ENCODE data around the gene CBX6.

GRCh38 chr22:38874529-38875222, 2.7 kb upstream of the CBX6 start:
- TF ChIP-seq CTCF (conservative IDR thresholded peaks at IDR 0.05; ENCODE audit: low read length) (no peak), EZH2phosphoT487 (IDR thresholded peaks at IDR 0.05; ENCODE audit: borderline replicate concordance) (no peak)

Measured in Loucy (cell line).